ENCODE results near the gene BRD9.

- no peak for TF ChIP-seq POLR2A (IDR thresholded peaks at IDR 0.05)
- TF ChIP-seq POLR2AphosphoS5 (IDR thresholded peaks at IDR 0.05) = no peak
Measured at GRCh38 chr5:885127-885442, 7.5 kb downstream of the BRD9 start.
